Gastrocnemius medialis (tissue), 4 donors: ENCODE results near the gene TBATA.

Experiments used
- CTCF ChIP-seq, 5 experiments: fragments of 450-650 bp in 3 of 5; fragments of 200-600 bp in 2 of 5; sonication (generic) in 2 of 5; IDR thresholded peaks in 4 of 5; conservative IDR thresholded peaks in 1 of 5; 1 replicate in 4 of 5; 2 replicates in 1 of 5; pipeline ENCODE4 v1.5.1; 2016 to 2019; ENCODE audit warnings: antibody characterized with exemption in 5 of 5, mild to moderate bottlenecking in 3 of 5, moderate library complexity in 3 of 5
- POLR2A ChIP-seq, 2 donors: fragments of 450-650 bp; IDR thresholded peaks; one replicate each; pipeline ENCODE4 v1.6.1; 2017; ENCODE audit warnings: antibody characterized with exemption in 2 of 2, mild to moderate bottlenecking in 2 of 2, moderate library complexity in 2 of 2

GRCh38 chr10:70761031-70761601 lies 24.1 kb downstream of the TBATA start:
- TF ChIP-seq CTCF (IDR thresholded peaks at IDR 0.05 in 4 of 5, conservative IDR thresholded peaks at IDR 0.05 in 1 of 5) (no peak), POLR2A (IDR thresholded peaks at IDR 0.05) (no peak)
